ENCODE data around the gene WWOX.

Gene WWOX

GRCh38 chr16:78672779-78673556 lies 573.5 kb downstream of the WWOX start:
- no peaks in the 10 kb centered on the region for H3K4me1 ChIP-seq (ENCODE audit: insufficient read depth, insufficient read length)
- H3K27me3 ChIP-seq (ENCODE audit: insufficient read depth, insufficient read length), result no peaks in the 10 kb centered on the region
- no peak overlapping the region for H3K9ac ChIP-seq (ENCODE audit: insufficient read length, low read depth)
- no peaks in the 10 kb centered on the region for H3K36me3 ChIP-seq (ENCODE audit: insufficient read depth, insufficient read length, low read length)
- no peak for TF ChIP-seq YY1 (IDR thresholded peaks at IDR 0.05; ENCODE audit: insufficient read depth, insufficient read length)
- TF ChIP-seq SUZ12 (IDR thresholded peaks at IDR 0.05; ENCODE audit: extremely low read depth, insufficient read depth, insufficient read length), result no peak
- no peak for TF ChIP-seq ZNF274 (IDR thresholded peaks at IDR 0.05; ENCODE audit: low read depth, low read length)
- no peak overlapping the region for H3K4me3 ChIP-seq (ENCODE audit: insufficient read length, low read depth)
- DNase-seq (ENCODE audit: low read depth, low spot score), result no peak
- no peaks in the 10 kb centered on the region for H3K9me3 ChIP-seq (ENCODE audit: insufficient read depth, low read length)

- H3K36me3 ChIP-seq (ENCODE audit: insufficient read depth, insufficient read length, low read length), result no peaks in the 10 kb centered on the region
- H3K9ac ChIP-seq (ENCODE audit: insufficient read length, low read depth), result no peak overlapping the region
- no peaks in the 10 kb centered on the region for H3K4me1 ChIP-seq (ENCODE audit: insufficient read depth, insufficient read length)
- H3K9me3 ChIP-seq (ENCODE audit: insufficient read depth, low read length), result no peaks in the 10 kb centered on the region
- H3K27me3 ChIP-seq (ENCODE audit: insufficient read depth, insufficient read length), result no peaks in the 10 kb centered on the region
- TF ChIP-seq YY1 (IDR thresholded peaks at IDR 0.05; ENCODE audit: insufficient read depth, insufficient read length) (no peak), SUZ12 (IDR thresholded peaks at IDR 0.05; ENCODE audit: extremely low read depth, insufficient read depth, insufficient read length) (no peak), ZNF274 (IDR thresholded peaks at IDR 0.05; ENCODE audit: low read depth, low read length) (no peak)
- H3K4me3 ChIP-seq (ENCODE audit: insufficient read length, low read depth), result no peak overlapping the region
- DNase-seq (ENCODE audit: low read depth, low spot score), result no peak
These were observed 574.4 kb downstream of the WWOX start for GRCh38 chr16:78673884-78674283.

GRCh38 chr16:78675312-78675711 lies 575.9 kb downstream of the WWOX start:
- TF ChIP-seq SUZ12 (IDR thresholded peaks at IDR 0.05; ENCODE audit: extremely low read depth, insufficient read depth, insufficient read length), result no peak
- TF ChIP-seq YY1 (IDR thresholded peaks at IDR 0.05; ENCODE audit: insufficient read depth, insufficient read length), result no peak
- no peak for TF ChIP-seq ZNF274 (IDR thresholded peaks at IDR 0.05; ENCODE audit: low read depth, low read length)
- H3K4me1 ChIP-seq (ENCODE audit: insufficient read depth, insufficient read length), result no peaks in the 10 kb centered on the region
- H3K9me3 ChIP-seq (ENCODE audit: insufficient read depth, low read length), result no peaks in the 10 kb centered on the region
- no peaks in the 10 kb centered on the region for H3K27me3 ChIP-seq (ENCODE audit: insufficient read depth, insufficient read length)
- H3K36me3 ChIP-seq (ENCODE audit: insufficient read depth, insufficient read length, low read length), result no peaks in the 10 kb centered on the region
- DNase-seq (ENCODE audit: low read depth, low spot score), result no peak
- H3K9ac ChIP-seq (ENCODE audit: insufficient read length, low read depth), result no peak overlapping the region
- H3K4me3 ChIP-seq (ENCODE audit: insufficient read length, low read depth), result no peak overlapping the region

GRCh38 chr16:78675951-78676792 lies 576.7 kb downstream of the WWOX start:
- H3K9ac ChIP-seq (ENCODE audit: insufficient read length, low read depth), result no peak overlapping the region
- no peaks in the 10 kb centered on the region for H3K36me3 ChIP-seq (ENCODE audit: insufficient read depth, insufficient read length, low read length)
- no peak for DNase-seq (ENCODE audit: low read depth, low spot score)
- H3K27me3 ChIP-seq (ENCODE audit: insufficient read depth, insufficient read length), result no peaks in the 10 kb centered on the region
- no peak overlapping the region for H3K4me3 ChIP-seq (ENCODE audit: insufficient read length, low read depth)
- H3K4me1 ChIP-seq (ENCODE audit: insufficient read depth, insufficient read length), result no peaks in the 10 kb centered on the region
- TF ChIP-seq SUZ12 (IDR thresholded peaks at IDR 0.05; ENCODE audit: extremely low read depth, insufficient read depth, insufficient read length) (no peak), ZNF274 (IDR thresholded peaks at IDR 0.05; ENCODE audit: low read depth, low read length) (no peak), YY1 (IDR thresholded peaks at IDR 0.05; ENCODE audit: insufficient read depth, insufficient read length) (no peak)
- no peaks in the 10 kb centered on the region for H3K9me3 ChIP-seq (ENCODE audit: insufficient read depth, low read length)

- Histone ChIP-seq H3K27me3 (ENCODE audit: insufficient read depth, insufficient read length) (no peaks in the 10 kb centered on the region), H3K36me3 (ENCODE audit: insufficient read depth, insufficient read length, low read length) (no peaks in the 10 kb centered on the region), H3K9me3 (ENCODE audit: insufficient read depth, low read length) (no peaks in the 10 kb centered on the region), H3K9ac (ENCODE audit: insufficient read length, low read depth) (no peak overlapping the region), H3K4me3 (ENCODE audit: insufficient read length, low read depth) (no peak overlapping the region), H3K4me1 (ENCODE audit: insufficient read depth, insufficient read length) (no peaks in the 10 kb centered on the region)
- no peak for DNase-seq (ENCODE audit: low read depth, low spot score)
- no peak for TF ChIP-seq SUZ12 (IDR thresholded peaks at IDR 0.05; ENCODE audit: extremely low read depth, insufficient read depth, insufficient read length)
- TF ChIP-seq ZNF274 (IDR thresholded peaks at IDR 0.05; ENCODE audit: low read depth, low read length), result no peak
- no peak for TF ChIP-seq YY1 (IDR thresholded peaks at IDR 0.05; ENCODE audit: insufficient read depth, insufficient read length)
These were observed 577.8 kb downstream of the WWOX start for GRCh38 chr16:78677181-78677731.

- Histone ChIP-seq H3K4me3 (ENCODE audit: insufficient read length, low read depth) (no peak overlapping the region), H3K9ac (ENCODE audit: insufficient read length, low read depth) (no peak overlapping the region), H3K36me3 (ENCODE audit: insufficient read depth, insufficient read length, low read length) (no peaks in the 10 kb centered on the region), H3K27me3 (ENCODE audit: insufficient read depth, insufficient read length) (no peaks in the 10 kb centered on the region), H3K4me1 (ENCODE audit: insufficient read depth, insufficient read length) (no peaks in the 10 kb centered on the region), H3K9me3 (ENCODE audit: insufficient read depth, low read length) (no peaks in the 10 kb centered on the region)
- DNase-seq (ENCODE audit: low read depth, low spot score), result no peak
- no peak for TF ChIP-seq SUZ12 (IDR thresholded peaks at IDR 0.05; ENCODE audit: extremely low read depth, insufficient read depth, insufficient read length)
- no peak for TF ChIP-seq ZNF274 (IDR thresholded peaks at IDR 0.05; ENCODE audit: low read depth, low read length)
- no peak for TF ChIP-seq YY1 (IDR thresholded peaks at IDR 0.05; ENCODE audit: insufficient read depth, insufficient read length)
These were observed 580.1 kb downstream of the WWOX start for GRCh38 chr16:78679546-78679945.

GRCh38 chr16:78681743-78682142 lies 582.3 kb downstream of the WWOX start:
- no peak for DNase-seq (ENCODE audit: low read depth, low spot score)

More at GRCh38 chr16:78681743-78682142, 582.3 kb downstream of the WWOX start:
- no peak for TF ChIP-seq YY1 (IDR thresholded peaks at IDR 0.05; ENCODE audit: insufficient read depth, insufficient read length)
- no peak for TF ChIP-seq SUZ12 (IDR thresholded peaks at IDR 0.05; ENCODE audit: extremely low read depth, insufficient read depth, insufficient read length)
- TF ChIP-seq ZNF274 (IDR thresholded peaks at IDR 0.05; ENCODE audit: low read depth, low read length), result no peak
- Histone ChIP-seq H3K36me3 (ENCODE audit: insufficient read depth, insufficient read length, low read length) (no peaks in the 10 kb centered on the region), H3K9me3 (ENCODE audit: insufficient read depth, low read length) (no peaks in the 10 kb centered on the region), H3K9ac (ENCODE audit: insufficient read length, low read depth) (no peak overlapping the region), H3K27me3 (ENCODE audit: insufficient read depth, insufficient read length) (no peaks in the 10 kb centered on the region), H3K4me3 (ENCODE audit: insufficient read length, low read depth) (no peak overlapping the region), H3K4me1 (ENCODE audit: insufficient read depth, insufficient read length) (no peaks in the 10 kb centered on the region)

Measured in NT2/D1 (cell line).